PC-3 (cell line): ENCODE measurements around the gene RERE. TPM values are rescaled to one million over a fixed set of nuclear protein-coding genes. Genes with fewer than 3 reads are reported as not detected.

ENCODE experiments used
- ATAC-seq: fragments of 200-7000 bp; cut with Tn5 transposase; 2 replicates; pipeline ENCODE4 v1.9.1; 2020; ENCODE audit warnings: mild to moderate bottlenecking, moderate library complexity
- BruUV-seq: library from RNA; stranded (reverse); fragments of 400-500 nt; replicated peaks from 2 replicates; lab custom pipeline; 2021; lab: Mats Ljungman, UMichigan
- CTCF ChIA-PET: fragments of 300-600 bp; sonication (Branson Sonifier 250); formaldehyde crosslinking; loops from one replicate; lab custom pipeline; 2022; ENCODE audit warnings: antibody characterized with exemption; lab: Charles Lee
- POLR2A ChIA-PET: fragments of 300-600 bp; sonication (Branson Sonifier 250); formaldehyde crosslinking; loops from one replicate; lab custom pipeline; 2022; ENCODE audit warnings: antibody characterized with exemption; ENCODE audit not compliant: unreplicated experiment; lab: Charles Lee
- DNase-seq: peaks from one replicate; pipeline ENCODE4 v3.0.0-alpha.2; 2015
- H2AFZ ChIP-seq: fragments of 300-600 bp; sonication (generic); 2 replicates; pipeline ENCODE4 v1.6.0; 2016; ENCODE audit warnings: antibody characterized with exemption, low read length
- H3F3A ChIP-seq: fragments of 300-600 bp; sonication (generic); one replicate; pipeline ENCODE4 v1.6.0; 2017; ENCODE audit warnings: antibody characterized with exemption, low read length, control low read depth, mild to moderate bottlenecking; ENCODE audit not compliant: unreplicated experiment
- H3K27ac ChIP-seq: fragments of 300-600 bp; sonication (generic); 2 replicates; pipeline ENCODE4 v1.5.1; 2016; ENCODE audit warnings: mild to moderate bottlenecking, low read length
- H3K27me3 ChIP-seq: fragments of 300-600 bp; sonication (generic); 2 replicates; pipeline ENCODE4 v1.6.1; 2016; ENCODE audit warnings: low read length, mixed read lengths
- H3K36me3 ChIP-seq: fragments of 300-600 bp; sonication (generic); 2 replicates; pipeline ENCODE4 v1.6.1; 2016; ENCODE audit warnings: low read depth, mixed run types, low read length, mixed read lengths
- H3K4me1 ChIP-seq: fragments of 300-600 bp; sonication (generic); 2 replicates; pipeline ENCODE4 v1.5.1; 2016; ENCODE audit warnings: low read length; ENCODE audit not compliant: insufficient read depth
- H3K4me2 ChIP-seq: fragments of 300-600 bp; sonication (generic); 2 replicates; pipeline ENCODE4 v1.6.0; 2016; ENCODE audit warnings: low read length
- H3K4me3 ChIP-seq: fragments of 300-600 bp; sonication (generic); 2 replicates; pipeline ENCODE4 v1.5.1; 2016; ENCODE audit warnings: mild to moderate bottlenecking, low read length, mixed read lengths
- H3K79me2 ChIP-seq: fragments of 300-600 bp; sonication (generic); 2 replicates; pipeline ENCODE4 v1.6.1; 2017; ENCODE audit warnings: low read length, mixed read lengths
- H3K9ac ChIP-seq: fragments of 300-600 bp; sonication (generic); 2 replicates; pipeline ENCODE4 v1.6.0; 2016; ENCODE audit warnings: mild to moderate bottlenecking, low read length
- H3K9me2 ChIP-seq: fragments of 300-600 bp; sonication (generic); replicated peaks from 2 replicates; pipeline ENCODE4 v1.6.1; 2016; ENCODE audit warnings: mixed run types, low read length, mixed read lengths
- H3K9me3 ChIP-seq: fragments of 300-600 bp; sonication (generic); 2 replicates; pipeline ENCODE4 v1.6.1; 2016; ENCODE audit warnings: low read length, mixed read lengths
- H4K20me1 ChIP-seq: fragments of 300-600 bp; sonication (generic); 2 replicates; pipeline ENCODE4 v1.6.1; 2016; ENCODE audit warnings: low read length, mixed read lengths
- EZH2 ChIP-seq: fragments of 300-600 bp; sonication (generic); IDR thresholded peaks from one replicate; pipeline ENCODE4 v1.6.1; 2017; ENCODE audit warnings: antibody characterized with exemption, mild to moderate bottlenecking, low read length; ENCODE audit not compliant: unreplicated experiment
- EZH2phosphoT487 ChIP-seq: fragments of 300-600 bp; sonication (generic); IDR thresholded peaks from 2 replicates; pipeline ENCODE4 v1.6.1; 2018; ENCODE audit warnings: mild to moderate bottlenecking, antibody characterized with exemption, low read length, borderline replicate concordance
- intact Hi-C: fragments of 100-400 bp; cut with micrococcal nuclease; formaldehyde crosslinking; loops from 2 replicates; pipeline ENCODE4 v1.9.0; 2023
- total RNA-seq: library from RNA; depleted of rRNA; stranded (reverse); fragments of >200 nt; gene quantifications from 2 replicates; pipeline ENCODE4 v1.2.3, GENCODE V29; 2014
- TF ChIP-seq, protein P1 (sequence below): fragments of 300-600 bp; sonication (generic); conservative IDR thresholded peaks from 2 replicates; pipeline ENCODE4 v1.5.1; 2017; ENCODE audit warnings: antibody characterized with exemption, low read depth, mild to moderate bottlenecking, low read length

The RERE gene
- total RNA-seq, 1 experiment from 2014 or later = 24.2 TPM

DNA sequence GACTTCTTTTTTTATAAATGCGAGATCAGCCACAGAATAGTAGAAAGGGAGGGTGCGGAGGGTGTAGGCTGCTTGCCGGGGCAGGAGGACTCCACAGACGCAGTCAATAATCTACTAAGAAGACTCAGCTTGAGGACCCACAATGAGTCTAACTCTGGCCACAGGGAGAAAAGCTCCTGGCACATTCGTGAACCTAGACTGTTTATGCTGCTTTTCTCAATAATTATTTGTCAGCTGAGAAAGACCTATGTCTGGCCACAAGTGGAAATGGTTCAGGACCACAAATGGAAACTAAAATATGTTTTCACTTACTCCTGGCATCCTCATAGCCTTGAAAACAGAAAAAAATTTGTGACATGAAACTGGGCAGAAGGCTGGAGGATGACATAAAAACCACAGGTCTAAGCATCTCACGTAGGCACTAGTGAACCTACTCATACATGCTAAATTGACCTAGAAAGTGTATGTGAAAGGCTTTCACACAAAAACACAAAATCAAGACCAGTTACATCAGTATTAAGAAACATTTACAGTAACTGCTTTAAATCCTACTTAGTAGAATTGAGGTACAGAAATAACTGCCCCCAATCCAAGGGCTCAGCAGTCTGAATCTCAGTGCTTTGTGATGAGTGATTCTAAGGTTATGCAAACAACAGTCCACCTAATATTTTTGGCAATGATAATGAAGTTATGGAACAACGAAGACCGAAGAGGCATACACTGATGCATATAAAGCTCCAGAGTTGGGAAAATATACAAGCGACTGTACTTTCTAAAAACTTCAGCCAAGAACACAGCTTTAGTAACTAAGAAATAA lies 340.1 kb downstream of the RERE start:
- no peak for DNase-seq
- no peak overlapping the region for H3K9ac ChIP-seq
- no peak for ATAC-seq
- no peak overlapping the region for H3K4me2 ChIP-seq
- no peaks in the 10 kb centered on the region for H3K4me1 ChIP-seq
- ChIA-PET CTCF (interaction anchor here (0.5 kb wide), 1 partner anchor 34 kb away, joined by 4 read pairs; no protein-coding TSS in a partner anchor), POLR2A (no interaction called here)
- H3K27me3 ChIP-seq = no peaks in the 10 kb centered on the region
- BruUV-seq = no TSS peak
- TF ChIP-seq EZH2 (no peak), EZH2phosphoT487 (no peak)
- TF ChIP-seq, protein P1, sequence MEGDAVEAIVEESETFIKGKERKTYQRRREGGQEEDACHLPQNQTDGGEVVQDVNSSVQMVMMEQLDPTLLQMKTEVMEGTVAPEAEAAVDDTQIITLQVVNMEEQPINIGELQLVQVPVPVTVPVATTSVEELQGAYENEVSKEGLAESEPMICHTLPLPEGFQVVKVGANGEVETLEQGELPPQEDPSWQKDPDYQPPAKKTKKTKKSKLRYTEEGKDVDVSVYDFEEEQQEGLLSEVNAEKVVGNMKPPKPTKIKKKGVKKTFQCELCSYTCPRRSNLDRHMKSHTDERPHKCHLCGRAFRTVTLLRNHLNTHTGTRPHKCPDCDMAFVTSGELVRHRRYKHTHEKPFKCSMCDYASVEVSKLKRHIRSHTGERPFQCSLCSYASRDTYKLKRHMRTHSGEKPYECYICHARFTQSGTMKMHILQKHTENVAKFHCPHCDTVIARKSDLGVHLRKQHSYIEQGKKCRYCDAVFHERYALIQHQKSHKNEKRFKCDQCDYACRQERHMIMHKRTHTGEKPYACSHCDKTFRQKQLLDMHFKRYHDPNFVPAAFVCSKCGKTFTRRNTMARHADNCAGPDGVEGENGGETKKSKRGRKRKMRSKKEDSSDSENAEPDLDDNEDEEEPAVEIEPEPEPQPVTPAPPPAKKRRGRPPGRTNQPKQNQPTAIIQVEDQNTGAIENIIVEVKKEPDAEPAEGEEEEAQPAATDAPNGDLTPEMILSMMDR = no peak
- H3K79me2 ChIP-seq = no peaks in the 10 kb centered on the region
- H3K36me3 ChIP-seq = no peaks in the 10 kb centered on the region
- H3K9me2 ChIP-seq = no peaks in the 10 kb centered on the region
- no peaks in the 10 kb centered on the region for H3F3A ChIP-seq
- H3K9me3 ChIP-seq = no peaks in the 10 kb centered on the region
- intact Hi-C loops = no loop called here
- no peak overlapping the region for H3K27ac ChIP-seq
- H4K20me1 ChIP-seq = no peaks in the 10 kb centered on the region
- no peak overlapping the region for H3K4me3 ChIP-seq
- H2AFZ ChIP-seq = no peak overlapping the region

DNA sequence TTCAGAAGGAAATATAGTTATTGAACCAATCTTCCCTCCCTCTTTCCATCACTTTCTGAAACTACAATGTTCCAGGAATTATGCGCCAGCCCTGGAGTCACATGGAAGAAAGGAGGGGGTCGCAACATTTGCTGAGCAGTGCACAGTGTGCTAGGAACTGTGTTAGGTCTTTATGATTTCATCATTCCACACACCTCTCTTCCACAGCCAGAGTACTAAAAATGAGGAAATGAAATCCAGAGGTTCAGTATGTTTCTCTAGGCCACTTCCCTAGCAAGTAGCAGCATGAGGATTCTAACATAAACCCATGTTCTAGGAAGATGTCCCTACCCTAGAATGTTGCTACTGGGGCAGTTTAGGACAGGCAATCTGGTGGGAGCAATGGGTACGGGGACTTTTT lies 341.4 kb downstream of the RERE start:
- H3K4me2 ChIP-seq = no peak overlapping the region
- H3K4me3 ChIP-seq = no peak overlapping the region
- H3K27ac ChIP-seq = no peak overlapping the region
- intact Hi-C loops = no loop called here
- CTCF ChIA-PET = no interaction called here
- no peaks in the 10 kb centered on the region for H3K9me2 ChIP-seq
- ATAC-seq = no peak
- H2AFZ ChIP-seq = no peak overlapping the region
- no peaks in the 10 kb centered on the region for H3K9me3 ChIP-seq
- H3K79me2 ChIP-seq = no peaks in the 10 kb centered on the region
- no peaks in the 10 kb centered on the region for H4K20me1 ChIP-seq
- H3K27me3 ChIP-seq = no peaks in the 10 kb centered on the region
- no peaks in the 10 kb centered on the region for H3K4me1 ChIP-seq
- H3K36me3 ChIP-seq = no peaks in the 10 kb centered on the region
- no peak overlapping the region for H3K9ac ChIP-seq
- DNase-seq = no peak
- POLR2A ChIA-PET = no interaction called here
- TF ChIP-seq EZH2 = no peak
- TF ChIP-seq EZH2phosphoT487 = no peak
- TF ChIP-seq, protein P1 = no peak
- no TSS peak for BruUV-seq
- H3F3A ChIP-seq = no peaks in the 10 kb centered on the region

- ATAC-seq (no peak), DNase-seq (no peak)
- ChIA-PET CTCF (no interaction called here), POLR2A (no interaction called here)
- Histone ChIP-seq H4K20me1 (no peaks in the 10 kb centered on the region), H3K4me3 (no peak overlapping the region), H3K9me3 (no peaks in the 10 kb centered on the region), H3K27me3 (no peaks in the 10 kb centered on the region), H3K79me2 (no peaks in the 10 kb centered on the region), H3K27ac (no peak overlapping the region), H3K9ac (no peak overlapping the region), H3K4me2 (no peak overlapping the region), H3K36me3 (no peaks in the 10 kb centered on the region), H2AFZ (no peak overlapping the region), H3K4me1 (no peaks in the 10 kb centered on the region), H3K9me2 (no peaks in the 10 kb centered on the region), H3F3A (no peaks in the 10 kb centered on the region)
- intact Hi-C loops = no loop called here
- no peak for TF ChIP-seq EZH2
- no peak for TF ChIP-seq EZH2phosphoT487
- TF ChIP-seq, protein P1 = no peak
- BruUV-seq = no TSS peak
Observed at GRCh38 chr1:8474369-8474768, 343.1 kb downstream of the RERE start.
